Neural cell (in vitro differentiated cells): ENCODE data around the gene TRPC4AP. TPM values are rescaled to one million over a fixed set of nuclear protein-coding genes. Genes with fewer than 3 reads are reported as not detected.

ENCODE experiments used
- H2AFZ ChIP-seq: fragments of 200-600, 300-800 bp; sonication (generic), shearing (Covaris generic); 2 replicates; pipeline ENCODE4 v1.6.0; 2014; ENCODE audit warnings: low read depth, mild to moderate bottlenecking, antibody characterized with exemption, low read length, moderate library complexity
- H3F3A ChIP-seq: fragments of 200-600 bp; shearing (Covaris generic); 2 replicates; pipeline ENCODE4 v1.6.1; 2016; ENCODE audit warnings: mild to moderate bottlenecking, moderate library complexity, mixed read lengths, antibody characterized with exemption, low read length; ENCODE audit not compliant: insufficient read depth, poor library complexity, severe bottlenecking
- H3K27ac ChIP-seq: fragments of 200-600, 300-800 bp; sonication (generic), shearing (Covaris generic); 2 replicates; pipeline ENCODE4 v1.5.1; 2014; ENCODE audit warnings: mild to moderate bottlenecking, low read length, moderate library complexity
- H3K27me3 ChIP-seq: fragments of 300-800, 200-600 bp; sonication (generic), shearing (Covaris generic); 2 replicates; pipeline ENCODE4 v1.6.0; 2014; ENCODE audit warnings: mild to moderate bottlenecking, low read depth, low read length, moderate library complexity; ENCODE audit not compliant: insufficient read depth
- H3K36me3 ChIP-seq: fragments of 300-800, 200-600 bp; sonication (generic), shearing (Covaris generic); 2 replicates; pipeline ENCODE4 v1.5.1; 2014; ENCODE audit warnings: mild to moderate bottlenecking, antibody characterized with exemption, low read length, moderate library complexity; ENCODE audit not compliant: insufficient read depth
- H3K4me2 ChIP-seq: fragments of 300-800, 200-600 bp; sonication (generic), shearing (Covaris generic); 2 replicates; pipeline ENCODE4 v1.6.0; 2014; ENCODE audit warnings: mild to moderate bottlenecking, low read length
- H3K4me3 ChIP-seq: fragments of 300-800, 200-600 bp; sonication (generic), shearing (Covaris generic); 2 replicates; pipeline ENCODE4 v1.5.1; 2014; ENCODE audit warnings: mild to moderate bottlenecking, low read length, moderate library complexity
- H3K79me2 ChIP-seq: fragments of 200-600 bp; shearing (Covaris generic); replicated peaks from 2 replicates; pipeline ENCODE4 v1.6.0; 2014; ENCODE audit warnings: mild to moderate bottlenecking, low read length, moderate library complexity; ENCODE audit not compliant: insufficient read depth
- H3K9ac ChIP-seq: fragments of 300-800, 200-600 bp; sonication (generic), shearing (Covaris generic); 2 replicates; pipeline ENCODE4 v1.6.1; 2016; ENCODE audit warnings: mild to moderate bottlenecking, low read length, mixed read lengths
- H3K9me2 ChIP-seq: fragments of 200-600 bp; shearing (Covaris generic); 2 replicates; pipeline ENCODE4 v1.6.1; 2016; ENCODE audit warnings: mild to moderate bottlenecking, low read length, mixed read lengths; ENCODE audit not compliant: insufficient read depth
- H3K9me3 ChIP-seq: fragments of 200-600, 300-800 bp; sonication (generic), shearing (Covaris generic); 2 replicates; pipeline ENCODE4 v1.6.1; 2016; ENCODE audit warnings: mild to moderate bottlenecking, mixed run types, low read length, moderate library complexity, mixed read lengths
- H4K20me1 ChIP-seq: fragments of 200-600 bp; shearing (Covaris generic); 2 replicates; pipeline ENCODE4 v1.6.1; 2016; ENCODE audit warnings: mild to moderate bottlenecking, mixed run types; ENCODE audit not compliant: insufficient read depth
- CTCF ChIP-seq: fragments of 450-650 bp; IDR thresholded peaks from 2 replicates; pipeline ENCODE4 v1.5.1; 2014; ENCODE audit warnings: antibody characterized with exemption, mild to moderate bottlenecking, moderate library complexity; ENCODE audit not compliant: poor library complexity, severe bottlenecking
- EP300 ChIP-seq: fragments of 450-650 bp; conservative IDR thresholded peaks from 2 replicates; pipeline ENCODE4 v1.6.1; 2014; ENCODE audit warnings: antibody characterized with exemption, mild to moderate bottlenecking, moderate library complexity; ENCODE audit not compliant: poor library complexity, severe bottlenecking
- EZH2 ChIP-seq: fragments of 200-600, 300-800 bp; shearing (Covaris generic), sonication (generic); IDR thresholded peaks from 2 replicates; pipeline ENCODE4 v1.6.1; 2014; ENCODE audit warnings: antibody characterized with exemption, low read length, borderline replicate concordance, mild to moderate bottlenecking; ENCODE audit not compliant: insufficient read depth, poor library complexity, severe bottlenecking
- MXI1 ChIP-seq: fragments of 450-650 bp; conservative IDR thresholded peaks from 2 replicates; pipeline ENCODE4 v1.6.1; 2014; ENCODE audit warnings: antibody characterized with exemption, mild to moderate bottlenecking; ENCODE audit not compliant: poor library complexity, severe bottlenecking
- POLR2AphosphoS5 ChIP-seq: IDR thresholded peaks from 2 replicates; pipeline ENCODE4 v1.6.1; 2012
- RAD21 ChIP-seq: fragments of 450-650 bp; conservative IDR thresholded peaks from 2 replicates; pipeline ENCODE4 v1.6.1; 2014; ENCODE audit warnings: antibody characterized with exemption, mild to moderate bottlenecking, moderate library complexity
- REST ChIP-seq: IDR thresholded peaks from 2 replicates; pipeline ENCODE4 v1.6.1; 2012; ENCODE audit warnings: borderline replicate concordance
- SMC3 ChIP-seq: fragments of 450-650 bp; conservative IDR thresholded peaks from 2 replicates; pipeline ENCODE4 v1.6.1; 2014; ENCODE audit warnings: antibody characterized with exemption, mild to moderate bottlenecking, moderate library complexity; ENCODE audit not compliant: poor library complexity
- TAF1 ChIP-seq: IDR thresholded peaks from 2 replicates; pipeline ENCODE4 v1.6.1; 2012; ENCODE audit warnings: low read depth
- polyA plus RNA-seq: library from polyadenylated mRNA; depleted of rRNA; stranded (reverse); fragments of >200 nt; gene quantifications from 2 replicates; pipeline ENCODE4 v1.2.3, GENCODE V29; 2014

Gene TRPC4AP
- polyA plus RNA-seq, 1 donor from 2014 or later = 85.9 TPM

- no peaks in the 10 kb centered on the region for H3K9me3 ChIP-seq
- H3K4me3 ChIP-seq = peak overlapping the region; percentile 97
- H3K4me2 ChIP-seq = peak overlapping the region; percentile 100
- no peaks in the 10 kb centered on the region for H3K9me2 ChIP-seq
- peak overlapping the region; percentile 96 for H3K9ac ChIP-seq
- peak; percentile 36 for TF ChIP-seq TAF1
- no peak for TF ChIP-seq REST
- peak overlapping the region; percentile 45 for H2AFZ ChIP-seq
- H3K27ac ChIP-seq = peak overlapping the region; percentile 89
- no peaks in the 10 kb centered on the region for H3K36me3 ChIP-seq
- H4K20me1 ChIP-seq = no peaks in the 10 kb centered on the region
- peaks cover 47% of the 10 kb centered on the region for H3K79me2 ChIP-seq
- H3F3A ChIP-seq = no peaks in the 10 kb centered on the region
- no peaks in the 10 kb centered on the region for H3K27me3 ChIP-seq
These were observed 637 bp downstream of the TRPC4AP start for GRCh38 chr20:35091816-35092523.

GRCh38 chr20:35088231-35089145, 4.1 kb downstream of the TRPC4AP start:
- Histone ChIP-seq H3K9me3 (no peaks in the 10 kb centered on the region), H3K79me2 (peaks cover 67% of the 10 kb centered on the region), H3K36me3 (no peaks in the 10 kb centered on the region), H4K20me1 (no peaks in the 10 kb centered on the region), H3K4me2 (no peak overlapping the region), H3K9ac (no peak overlapping the region), H3K9me2 (no peaks in the 10 kb centered on the region), H2AFZ (no peak overlapping the region), H3F3A (no peaks in the 10 kb centered on the region), H3K27me3 (no peaks in the 10 kb centered on the region), H3K4me3 (peak overlapping the region; percentile 2), H3K27ac (no peak overlapping the region)
- TF ChIP-seq POLR2AphosphoS5 (no peak), TAF1 (no peak)

- Histone ChIP-seq H3K9ac (no peak overlapping the region), H3K27ac (no peak overlapping the region), H3K4me3 (peak overlapping the region; percentile 2), H3F3A (no peaks in the 10 kb centered on the region), H4K20me1 (no peaks in the 10 kb centered on the region), H3K4me2 (no peak overlapping the region), H3K27me3 (no peaks in the 10 kb centered on the region), H3K9me3 (no peaks in the 10 kb centered on the region), H3K36me3 (no peaks in the 10 kb centered on the region), H3K9me2 (no peaks in the 10 kb centered on the region), H3K79me2 (peaks cover 74% of the 10 kb centered on the region), H2AFZ (no peak overlapping the region)
- no peak for TF ChIP-seq EP300
- no peak for TF ChIP-seq RAD21
- TF ChIP-seq EZH2 = no peak
- no peak for TF ChIP-seq POLR2AphosphoS5
- no peak for TF ChIP-seq TAF1
- no peak for TF ChIP-seq CTCF
- no peak for TF ChIP-seq REST
- no peak for TF ChIP-seq MXI1
- TF ChIP-seq SMC3 = no peak
These were observed 4.8 kb downstream of the TRPC4AP start for GRCh38 chr20:35087791-35088190.
